HG03439 (cell line): Measurements from ENCODE around the gene OR51A2.
"Not testable (repeated sequence)": the region's sequence is repeated elsewhere in the genome, so short reads cannot be mapped to it uniquely, and the experiment has no call there.

Source experiments
- ATAC-seq: cut with Tn5 transposase; IDR thresholded peaks from one replicate; pipeline ENCODE4 v1.9.1; 2021; ENCODE audit warnings: mild to moderate bottlenecking, moderate library complexity; ENCODE audit not compliant: unreplicated experiment

OR51A2 gene

GRCh38 chr11:4955613-4956012 lies at the start of gene OR51A2:
OR51A2 (minus strand) TSS chr11:4955713; CDS start chr11:4955713, 0 bp downstream.
- ATAC-seq: not testable (repeated sequence)

- ATAC-seq: no peak
Observed at GRCh38 chr11:5004424-5005274, 49.1 kb upstream of the OR51A2 start.

DNA sequence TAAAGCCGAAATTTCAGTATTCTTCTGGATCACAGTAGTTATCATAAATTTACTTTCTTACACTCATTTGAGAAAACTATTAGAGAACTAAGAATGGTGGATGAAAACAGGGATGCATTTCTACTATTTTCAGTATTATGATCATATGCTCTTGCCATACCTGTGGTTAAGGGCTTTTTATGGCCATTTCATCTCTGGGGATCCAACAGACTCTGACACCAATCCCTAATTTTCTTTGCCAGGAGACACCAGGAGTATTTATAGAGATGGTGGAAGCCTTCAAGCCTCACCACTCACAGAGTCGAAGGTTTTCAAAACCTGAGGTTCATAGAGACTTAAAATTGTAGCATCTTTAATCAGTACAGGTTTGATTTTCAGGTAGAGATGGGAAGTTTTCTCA lies 39.0 kb upstream of the OR51A2 start, which contains the start of gene OR51L1:
TSS of gene OR51L1 (plus strand) at position 301 of the 400 bp plus-strand sequence. CDS start 4,132 bp downstream, outside the sequence.
- no peak for ATAC-seq

DNA sequence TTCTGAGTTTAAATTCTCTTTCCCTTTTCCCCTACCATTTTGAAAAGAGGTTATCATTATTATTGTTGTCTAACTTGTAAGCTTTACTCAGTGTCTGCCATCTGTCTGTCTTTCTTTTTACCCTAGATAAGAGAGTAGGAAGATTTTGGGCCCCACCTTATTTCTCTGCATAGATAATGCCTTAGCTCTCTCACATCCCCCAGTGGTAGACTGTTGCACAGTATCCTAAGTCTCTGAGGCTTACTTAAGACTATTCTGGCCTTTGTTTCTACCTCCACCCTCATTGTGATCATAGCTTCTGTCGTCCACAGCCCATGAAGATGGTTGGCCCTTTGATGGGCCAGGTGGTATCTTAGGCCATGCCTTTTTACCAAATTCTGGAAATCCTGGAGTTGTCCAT lies 35.5 kb upstream of the OR51A2 start:
- no peak for ATAC-seq

DNA sequence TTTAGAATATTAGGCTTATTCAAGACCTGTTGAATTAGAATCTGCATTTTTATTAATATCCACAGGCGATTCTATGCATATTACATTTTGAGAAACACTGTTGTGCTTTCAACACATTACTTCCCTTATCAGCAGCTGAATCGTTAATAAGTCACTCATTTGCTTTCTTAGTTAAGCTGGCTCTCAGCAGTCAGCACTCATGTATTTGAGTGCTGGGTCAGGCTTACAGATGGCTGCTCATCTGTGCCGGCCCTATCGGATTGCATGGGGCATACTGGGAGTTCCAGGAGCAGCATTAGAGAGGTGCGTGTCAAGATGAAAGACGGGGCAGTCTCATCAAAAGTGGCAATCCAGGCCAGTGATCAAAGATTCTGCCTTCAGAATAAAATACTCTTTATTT lies 28.3 kb upstream of the OR51A2 start:
- ATAC-seq: no peak

GRCh38 chr11:4982678-4983077 lies 27.2 kb upstream of the OR51A2 start:
- ATAC-seq: no peak

GRCh38 chr11:4979036-4979435 lies 23.5 kb upstream of the OR51A2 start:
- ATAC-seq: no peak

GRCh38 chr11:4975436-4975835 lies 19.9 kb upstream of the OR51A2 start:
- ATAC-seq: no peak

DNA sequence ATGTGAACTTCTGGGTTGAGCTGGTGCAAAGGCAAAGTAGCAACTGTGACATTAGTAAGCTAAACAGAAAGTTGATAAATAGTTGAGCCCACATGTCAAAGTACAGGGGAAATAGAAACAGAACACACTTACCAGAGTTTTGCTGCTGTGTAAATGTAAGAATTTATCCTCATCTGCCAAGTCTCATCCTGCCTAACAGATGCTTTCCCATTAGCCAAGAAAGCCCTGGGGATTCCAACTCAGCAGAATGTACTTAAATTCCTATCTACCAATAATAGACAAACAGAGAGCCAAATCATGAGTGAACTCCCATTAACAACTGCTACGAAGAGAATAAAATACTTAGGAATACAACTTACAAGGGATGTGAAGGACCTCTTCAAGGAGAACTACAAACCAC lies 7.3 kb upstream of the OR51A2 start:
- ATAC-seq: no peak

DNA sequence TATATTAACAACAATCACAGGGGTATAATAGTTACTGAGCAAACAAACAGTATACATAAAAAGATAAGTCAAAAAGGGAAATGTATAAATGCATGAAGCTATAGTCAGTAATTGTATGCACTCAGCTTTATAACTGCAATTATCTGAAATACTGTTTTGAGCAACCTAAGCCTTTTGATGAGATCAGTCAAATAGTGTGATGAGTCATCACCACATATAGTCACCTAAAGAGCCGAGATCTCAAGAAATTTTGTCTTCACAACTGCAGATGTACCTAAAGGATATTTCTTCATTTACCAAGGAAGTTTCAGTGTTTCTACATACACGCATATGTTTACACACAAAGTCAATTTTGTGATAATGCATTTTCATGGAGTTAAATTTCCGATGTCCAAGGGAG lies 5.4 kb upstream of the OR51A2 start:
- no peak for ATAC-seq

GRCh38 chr11:4957396-4957795 lies 1.9 kb upstream of the OR51A2 start:
- ATAC-seq: no peak

GRCh38 chr11:4947505-4947904 lies 8.0 kb downstream of the OR51A2 start, which contains the start of gene OR51A4:
OR51A4 (minus strand) TSS chr11:4947605; CDS start chr11:4947100, 505 bp downstream.
- ATAC-seq: no peak

GRCh38 chr11:4936745-4937144 lies 18.8 kb downstream of the OR51A2 start:
- ATAC-seq: no peak

GRCh38 chr11:4932751-4933150 lies 22.8 kb downstream of the OR51A2 start:
- ATAC-seq: no peak

- no peak for ATAC-seq
Observed at GRCh38 chr11:4926608-4927007, 28.9 kb downstream of the OR51A2 start.

GRCh38 chr11:4924239-4924638 lies 31.3 kb downstream of the OR51A2 start, which contains the start of gene OR51G1:
OR51G1 (minus strand) TSS chr11:4924339; CDS start chr11:4924339, 0 bp downstream.
- ATAC-seq: no peak

DNA sequence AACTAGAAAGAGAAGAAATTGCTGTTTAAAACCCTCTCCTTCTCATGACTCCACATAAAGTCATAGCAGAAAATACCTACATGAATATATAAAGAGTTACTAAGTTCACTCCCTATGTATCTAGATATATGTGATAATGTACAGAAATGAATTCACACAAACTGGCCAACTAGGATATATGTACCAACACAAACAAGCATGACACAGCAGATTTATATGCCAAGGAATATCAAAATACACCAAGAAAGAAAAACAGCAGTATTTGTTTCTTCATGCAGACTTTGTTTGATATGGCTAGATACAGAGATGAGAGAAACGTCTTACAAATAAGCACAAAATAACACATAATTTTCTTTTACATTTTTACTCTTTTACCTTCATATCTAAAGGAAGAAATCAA lies 33.2 kb downstream of the OR51A2 start:
- no peak for ATAC-seq

- ATAC-seq: no peak
Observed at GRCh38 chr11:4921796-4922195, 33.7 kb downstream of the OR51A2 start.

DNA sequence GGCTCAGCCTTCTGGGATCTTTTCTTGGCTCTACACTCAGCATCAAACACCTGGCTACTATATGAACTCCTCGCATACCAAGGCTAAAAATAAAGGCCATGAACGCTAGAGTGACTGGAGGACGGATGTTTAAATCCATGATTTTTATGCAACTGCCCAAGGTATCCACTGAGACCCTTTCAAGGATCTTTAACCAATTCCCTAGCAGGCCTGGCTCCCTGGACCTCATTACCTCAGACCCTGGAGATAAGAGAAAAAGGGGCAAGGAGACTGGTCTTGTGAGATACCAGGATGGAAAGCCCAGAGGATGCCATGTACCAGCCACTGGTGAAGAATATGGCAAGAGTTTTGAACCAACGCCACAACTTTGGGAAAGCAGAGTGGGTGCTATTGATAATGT lies 36.3 kb downstream of the OR51A2 start, which contains the start of gene OR51G2:
TSS of gene OR51G2 (minus strand) at position 101 of the 400 bp plus-strand sequence. CDS start 3,687 bp downstream, outside the sequence.
- no peak for ATAC-seq

DNA sequence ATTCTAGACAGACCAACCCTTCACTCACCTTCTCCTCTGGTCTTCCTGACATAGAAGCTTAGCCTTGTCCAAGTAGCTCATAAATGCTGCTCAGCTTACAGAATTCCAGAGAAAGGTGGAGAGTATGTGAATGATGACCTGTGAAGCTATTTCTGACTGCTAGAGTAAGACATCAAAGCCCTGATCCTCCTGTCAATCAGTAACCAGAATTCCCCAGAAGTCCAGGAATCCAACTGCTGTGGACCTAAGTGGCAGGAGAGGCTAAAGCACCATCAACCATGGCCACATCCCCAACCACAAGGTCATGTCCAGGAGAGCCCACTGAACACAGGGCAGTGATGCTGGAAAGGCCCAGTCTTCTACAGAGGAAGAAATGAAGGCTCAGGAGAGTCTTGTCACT lies 38.9 kb downstream of the OR51A2 start:
- ATAC-seq: no peak
